HG02885 (cell line): ENCODE measurements around the gene KRTAP10-11.
"Not testable (repeated sequence)": the region's sequence is repeated elsewhere in the genome, so short reads cannot be mapped to it uniquely, and the experiment has no call there.

Experiments used
- ATAC-seq: cut with Tn5 transposase; IDR thresholded peaks from one replicate; pipeline ENCODE4 v1.9.1; 2021; ENCODE audit warnings: mild to moderate bottlenecking; ENCODE audit not compliant: unreplicated experiment, poor library complexity

The KRTAP10-11 gene

GRCh38 chr21:44637851-44638348 lies 8.3 kb upstream of the KRTAP10-11 start:
- not testable (repeated sequence) for ATAC-seq

GRCh38 chr21:44638506-44639330 lies 7.5 kb upstream of the KRTAP10-11 start:
- not testable (repeated sequence) for ATAC-seq

GRCh38 chr21:44639331-44639655 lies 6.9 kb upstream of the KRTAP10-11 start:
- ATAC-seq, result no peak

- ATAC-seq, result no peak
Measured at GRCh38 chr21:44640761-44641160, 5.5 kb upstream of the KRTAP10-11 start.

GRCh38 chr21:44643741-44644310 lies 2.4 kb upstream of the KRTAP10-11 start:
- no peak for ATAC-seq

GRCh38 chr21:44644878-44645277 lies 1.3 kb upstream of the KRTAP10-11 start:
- ATAC-seq, result no peak

- no peak for ATAC-seq
Measured at GRCh38 chr21:44647222-44647552, 973 bp downstream of the KRTAP10-11 start.

- no peak for ATAC-seq
Measured at GRCh38 chr21:44648557-44649311, 2.5 kb downstream of the KRTAP10-11 start.

- ATAC-seq, result no peak
Measured at GRCh38 chr21:44649521-44650100, 3.4 kb downstream of the KRTAP10-11 start.

- ATAC-seq, result no peak
Measured at GRCh38 chr21:44650265-44650972, 4.2 kb downstream of the KRTAP10-11 start.

- ATAC-seq, result no peak
Measured at GRCh38 chr21:44650973-44651675, 4.9 kb downstream of the KRTAP10-11 start.

- no peak for ATAC-seq
Measured at GRCh38 chr21:44653123-44653522, 6.9 kb downstream of the KRTAP10-11 start.

GRCh38 chr21:44653656-44654575 lies 7.7 kb downstream of the KRTAP10-11 start:
- ATAC-seq, result no peak

- ATAC-seq, result no peak
Measured at GRCh38 chr21:44654576-44655175, 8.5 kb downstream of the KRTAP10-11 start, which contains the start of gene KRTAP12-4. Gene KRTAP12-4, minus strand, starts transcription at chr21:44654659. Its CDS starts 45 bp downstream, at chr21:44654614.

- ATAC-seq, result no peak
Measured at GRCh38 chr21:44656868-44657267, 10.7 kb downstream of the KRTAP10-11 start.

- ATAC-seq, result no peak
Measured at GRCh38 chr21:44657635-44658540, 11.7 kb downstream of the KRTAP10-11 start, which contains the start of gene KRTAP12-3. Gene KRTAP12-3, plus strand, starts transcription at chr21:44657932. Its CDS starts 48 bp downstream, at chr21:44657980.

GRCh38 chr21:44658541-44658910 lies 12.3 kb downstream of the KRTAP10-11 start:
- no peak for ATAC-seq
